ENCODE data around the gene BMF.
"Not testable (repeated sequence)": the region's sequence is repeated elsewhere in the genome, so short reads cannot be mapped to it uniquely, and the experiment has no call there.

BMF gene

DNA sequence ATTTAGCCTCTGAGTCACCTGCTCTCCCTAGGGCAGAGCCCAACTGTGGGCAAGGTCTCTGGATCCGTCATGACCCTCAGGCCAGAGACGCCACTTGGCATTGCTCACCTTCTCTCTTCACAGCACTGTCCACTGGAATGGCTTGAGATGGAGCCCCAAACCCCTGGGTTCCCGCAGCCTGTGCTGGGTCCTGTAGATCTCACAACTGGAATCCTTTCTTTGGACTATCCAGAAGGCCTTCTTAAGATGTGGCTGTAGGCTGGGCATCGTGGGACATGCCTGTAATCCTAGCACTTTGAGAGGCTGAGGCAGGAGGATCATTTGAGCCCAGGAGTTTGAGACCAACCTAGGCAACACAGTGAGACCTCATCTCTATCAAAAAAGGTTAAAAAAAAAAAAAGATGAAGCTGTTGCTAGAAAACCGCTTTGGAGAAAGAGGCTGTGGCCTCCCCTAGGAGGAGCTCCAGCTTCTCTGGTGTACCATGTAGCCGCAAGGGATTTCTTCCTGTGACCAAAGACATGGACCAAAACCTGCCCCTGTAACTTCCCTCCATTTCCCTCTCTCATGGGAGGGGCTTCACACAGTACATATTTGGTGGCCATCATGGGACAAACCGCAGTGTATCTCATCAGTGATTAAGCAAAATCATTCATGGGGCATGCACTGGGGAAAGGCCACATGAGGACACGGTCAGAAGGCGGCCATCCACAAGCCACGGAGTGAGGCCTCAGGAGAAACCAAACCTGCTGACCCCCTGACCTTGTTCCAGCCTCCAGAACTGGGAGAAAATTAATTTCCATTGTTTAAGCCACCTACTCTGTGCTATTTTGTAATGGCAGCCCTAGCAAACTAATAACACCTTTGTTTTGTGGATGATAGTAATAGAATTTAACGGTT is 28.9 kb upstream of the BMF start:
- no peak overlapping the region for H3K9ac ChIP-seq (ENCODE audit: low read length)
- no peaks in the 10 kb centered on the region for H3K36me3 ChIP-seq (ENCODE audit: insufficient read depth, low read length)

DNA sequence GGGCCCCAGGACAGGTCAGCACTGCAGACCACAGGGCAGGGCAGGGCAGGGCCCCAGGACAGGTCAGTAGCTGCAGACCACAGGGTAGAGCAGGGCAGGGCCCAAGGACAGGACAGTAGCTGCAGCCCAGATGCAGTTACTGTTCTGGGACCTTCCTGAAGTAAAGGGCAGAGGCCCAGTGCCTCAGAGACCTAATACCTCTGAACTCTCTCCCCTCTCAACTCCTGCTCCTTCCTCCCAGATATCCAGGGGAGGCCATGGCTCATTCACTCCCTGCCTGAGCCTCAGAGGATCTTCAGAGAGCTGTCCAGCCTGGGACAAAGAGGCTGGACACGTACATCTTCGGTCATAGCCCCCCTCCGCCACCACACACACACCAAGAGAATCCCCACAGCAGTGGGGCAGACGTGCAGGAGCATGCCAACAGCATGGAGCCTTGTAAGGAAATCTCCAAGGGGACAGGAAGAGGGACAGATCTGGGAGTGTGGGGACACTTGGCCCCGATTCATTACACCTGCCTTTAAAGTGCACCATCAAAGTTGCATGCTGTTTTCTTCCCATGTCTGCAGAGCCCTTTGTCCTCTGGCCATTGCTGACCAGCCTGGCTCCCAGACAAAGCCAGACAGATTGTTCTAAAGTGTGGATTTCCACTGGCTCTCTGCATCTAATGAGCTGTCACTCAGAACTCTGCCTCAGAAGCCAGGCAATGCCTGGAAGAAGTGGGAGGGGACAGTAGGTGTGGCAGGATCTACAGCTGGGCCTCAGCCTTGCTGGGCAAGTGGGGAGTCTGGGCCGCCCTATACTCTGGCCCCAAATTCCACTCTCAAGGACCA is 28.0 kb upstream of the BMF start:
- Histone ChIP-seq H3K27ac (ENCODE audit: low read depth, low read length) (no peak overlapping the region), H3K27me3 (ENCODE audit: control insufficient read depth in 1 of 2, insufficient read depth in 2 of 2, low read length in 2 of 2) (no peaks in the 10 kb centered on the region), H3K9me3 (ENCODE audit: low read length) (no peaks in the 10 kb centered on the region), H3K9ac (ENCODE audit: low read length) (no peak overlapping the region), H3K36me3 (ENCODE audit: insufficient read depth, low read length) (no peaks in the 10 kb centered on the region), H3K4me3 (ENCODE audit: low read depth in 1 of 2, low read length in 2 of 2) (no peak overlapping the region), H3K4me1 (ENCODE audit: insufficient read depth, low read length) (no peaks in the 10 kb centered on the region)

More for the DNA sequence above, 28.9 kb upstream of the BMF start:
- Histone ChIP-seq H3K27ac (ENCODE audit: low read depth, low read length) (no peak overlapping the region), H3K9me3 (ENCODE audit: low read length) (no peaks in the 10 kb centered on the region), H3K27me3 (ENCODE audit: control insufficient read depth in 1 of 2, insufficient read depth in 2 of 2, low read length in 2 of 2) (no peaks in the 10 kb centered on the region), H3K4me3 (ENCODE audit: low read depth in 1 of 2, low read length in 2 of 2) (no peak overlapping the region), H3K4me1 (ENCODE audit: insufficient read depth, low read length) (no peaks in the 10 kb centered on the region)

DNA sequence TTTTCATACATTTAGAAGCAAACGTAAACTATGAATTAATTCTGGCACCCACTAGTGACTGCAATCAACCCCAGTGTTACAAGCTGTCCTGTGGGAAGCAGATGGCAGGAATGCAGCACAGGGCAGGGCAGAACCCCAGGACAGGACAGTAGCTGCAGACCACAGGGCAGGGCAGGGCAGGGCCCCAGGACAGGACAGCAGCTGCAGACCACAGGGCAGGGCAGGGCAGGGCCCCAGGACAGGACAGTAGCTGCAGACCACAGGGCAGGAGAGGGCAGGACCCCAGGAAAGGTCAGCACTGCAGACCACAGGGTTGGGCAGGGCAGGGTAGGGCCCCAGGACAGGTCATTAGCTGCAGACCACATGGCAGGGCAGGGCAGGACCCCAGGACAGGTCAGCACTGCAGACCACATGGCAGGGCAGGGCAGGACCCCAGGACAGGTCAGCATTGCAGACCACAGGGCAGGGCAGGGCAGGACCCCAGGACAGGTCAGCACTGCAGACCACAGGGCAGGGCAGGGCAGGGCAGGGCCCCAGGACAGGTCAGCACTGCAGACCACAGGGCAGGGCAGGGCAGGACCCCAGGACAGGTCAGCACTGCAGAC is 27.3 kb upstream of the BMF start:
- not testable (repeated sequence) for H3K27me3 ChIP-seq (ENCODE audit: control insufficient read depth in 1 of 2, insufficient read depth in 2 of 2, low read length in 2 of 2); H3K9me3 ChIP-seq (ENCODE audit: low read length); H3K4me1 ChIP-seq (ENCODE audit: insufficient read depth, low read length); H3K27ac ChIP-seq (ENCODE audit: low read depth, low read length); H3K36me3 ChIP-seq (ENCODE audit: insufficient read depth, low read length); H3K9ac ChIP-seq (ENCODE audit: low read length); H3K4me3 ChIP-seq (ENCODE audit: low read depth in 1 of 2, low read length in 2 of 2)

DNA sequence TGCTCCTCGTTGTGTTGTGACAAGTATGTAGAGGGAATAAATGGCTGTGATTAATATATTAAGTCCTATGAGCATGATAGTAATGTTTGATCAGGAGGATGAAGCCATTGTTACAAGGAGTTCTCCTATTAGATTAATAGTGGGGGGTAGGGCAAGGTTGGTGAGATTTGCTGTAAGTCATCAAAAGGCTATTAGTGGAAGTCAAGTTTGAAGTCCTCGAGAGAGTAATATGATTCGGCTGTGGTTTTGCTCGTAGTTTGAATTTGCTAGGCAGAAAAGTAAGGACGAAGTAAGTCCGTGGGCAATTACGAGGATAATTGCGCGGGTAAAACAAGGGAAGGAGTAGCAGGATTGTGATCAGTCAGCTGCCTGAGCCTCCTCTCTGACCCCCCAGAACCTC is 26.2 kb upstream of the BMF start:
- no peaks in the 10 kb centered on the region for H3K36me3 ChIP-seq (ENCODE audit: insufficient read depth, low read length)
- no peaks in the 10 kb centered on the region for H3K9me3 ChIP-seq (ENCODE audit: low read length)
- H3K4me3 ChIP-seq (ENCODE audit: low read depth in 1 of 2, low read length in 2 of 2) = no peak overlapping the region
- H3K27me3 ChIP-seq (ENCODE audit: control insufficient read depth in 1 of 2, insufficient read depth in 2 of 2, low read length in 2 of 2) = peaks cover 0 to 2% of the 10 kb centered on the region in 2 donors
- H3K4me1 ChIP-seq (ENCODE audit: insufficient read depth, low read length) = no peaks in the 10 kb centered on the region
- H3K9ac ChIP-seq (ENCODE audit: low read length) = no peak overlapping the region
- H3K27ac ChIP-seq (ENCODE audit: low read depth, low read length) = no peak overlapping the region

DNA sequence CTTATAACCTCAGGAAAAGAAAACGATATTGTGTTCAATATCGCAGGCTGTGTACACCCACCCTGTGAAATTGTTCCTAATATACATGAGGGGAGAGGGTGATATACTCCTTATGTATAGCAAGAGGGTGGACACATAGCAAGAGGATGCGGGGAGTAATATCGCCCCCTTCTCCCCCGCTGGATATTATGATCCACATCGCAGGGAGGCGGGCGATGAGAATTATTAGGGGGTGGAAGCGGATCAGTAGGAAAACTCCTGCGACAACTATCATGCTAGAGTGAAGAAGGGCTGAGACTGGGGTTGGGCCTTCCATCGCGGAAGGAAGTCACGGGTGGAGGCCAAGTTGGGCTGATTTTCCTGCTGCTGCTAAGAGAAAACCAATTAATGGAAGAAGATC is 24.9 kb upstream of the BMF start:
- H3K36me3 ChIP-seq (ENCODE audit: insufficient read depth, low read length) = no peaks in the 10 kb centered on the region
- peaks cover 0 to 3% of the 10 kb centered on the region in 2 donors for H3K27me3 ChIP-seq (ENCODE audit: control insufficient read depth in 1 of 2, insufficient read depth in 2 of 2, low read length in 2 of 2)
- H3K4me3 ChIP-seq (ENCODE audit: low read depth in 1 of 2, low read length in 2 of 2) = no peak overlapping the region
- H3K27ac ChIP-seq (ENCODE audit: low read depth, low read length) = no peak overlapping the region
- H3K4me1 ChIP-seq (ENCODE audit: insufficient read depth, low read length) = no peaks in the 10 kb centered on the region
- no peaks in the 10 kb centered on the region for H3K9me3 ChIP-seq (ENCODE audit: low read length)
- no peak overlapping the region for H3K9ac ChIP-seq (ENCODE audit: low read length)

DNA sequence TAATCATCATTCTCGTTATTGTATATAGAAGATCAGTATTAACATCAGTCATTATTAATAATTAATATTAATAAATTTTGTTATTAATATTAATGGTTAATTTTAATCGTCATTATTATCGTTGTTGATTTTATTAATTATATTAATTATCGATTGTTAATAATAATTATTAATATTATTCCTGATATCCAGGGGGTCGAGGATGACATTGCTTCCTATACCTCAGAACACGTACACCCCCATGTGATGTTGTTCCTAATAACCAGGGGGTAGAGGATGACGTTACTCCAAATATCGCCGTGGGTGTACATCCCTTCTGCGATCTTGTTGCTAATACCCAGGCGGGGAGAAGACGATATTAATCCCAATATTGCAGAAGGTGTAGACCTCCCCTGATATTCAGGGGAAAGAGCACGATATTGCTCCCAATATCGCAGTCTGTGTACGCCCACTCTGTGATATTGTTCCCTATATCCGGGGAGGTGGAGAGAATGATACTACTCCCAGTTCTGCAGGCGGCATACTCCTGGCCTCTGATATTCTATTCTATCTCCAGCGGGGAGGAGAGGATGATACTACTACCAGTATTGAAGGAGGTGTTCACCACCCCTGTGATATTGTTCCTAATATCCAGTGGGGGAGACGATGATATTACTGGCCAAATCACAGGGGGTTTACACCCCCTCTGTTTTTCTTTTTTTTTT is 22.3 kb upstream of the BMF start:
- peaks cover 0 to 3% of the 10 kb centered on the region in 2 donors for H3K27me3 ChIP-seq (ENCODE audit: control insufficient read depth in 1 of 2, insufficient read depth in 2 of 2, low read length in 2 of 2)
- no peaks in the 10 kb centered on the region for H3K9me3 ChIP-seq (ENCODE audit: low read length)
- no peak overlapping the region for H3K27ac ChIP-seq (ENCODE audit: low read depth, low read length)
- H3K4me3 ChIP-seq (ENCODE audit: low read depth in 1 of 2, low read length in 2 of 2) = no peak overlapping the region
- no peaks in the 10 kb centered on the region for H3K4me1 ChIP-seq (ENCODE audit: insufficient read depth, low read length)
- H3K36me3 ChIP-seq (ENCODE audit: insufficient read depth, low read length) = no peaks in the 10 kb centered on the region
- no peak overlapping the region for H3K9ac ChIP-seq (ENCODE audit: low read length)

DNA sequence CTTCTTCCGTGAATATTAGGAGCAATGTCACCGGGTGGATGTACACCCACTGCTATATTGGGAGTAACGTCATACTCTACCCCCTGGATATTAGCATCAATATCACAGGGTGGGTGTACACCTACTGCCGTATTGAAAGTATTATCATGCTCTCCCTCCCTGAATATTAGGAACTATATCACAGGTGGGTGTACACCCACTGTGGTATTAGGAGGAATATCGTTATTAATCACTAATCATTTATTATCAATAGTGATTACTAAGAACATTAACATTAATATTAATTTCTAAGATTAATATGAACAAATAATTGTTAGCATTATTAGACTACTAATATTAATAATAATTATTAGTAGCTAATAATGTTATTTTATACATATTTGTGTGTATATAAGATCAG is 21.4 kb upstream of the BMF start:
- H3K9me3 ChIP-seq (ENCODE audit: low read length) = no peaks in the 10 kb centered on the region
- no peak overlapping the region for H3K9ac ChIP-seq (ENCODE audit: low read length)
- H3K4me3 ChIP-seq (ENCODE audit: low read depth in 1 of 2, low read length in 2 of 2) = no peak overlapping the region
- H3K27me3 ChIP-seq (ENCODE audit: control insufficient read depth in 1 of 2, insufficient read depth in 2 of 2, low read length in 2 of 2) = peaks cover 0 to 3% of the 10 kb centered on the region in 2 donors
- H3K27ac ChIP-seq (ENCODE audit: low read depth, low read length) = no peak overlapping the region
- no peaks in the 10 kb centered on the region for H3K36me3 ChIP-seq (ENCODE audit: insufficient read depth, low read length)
- H3K4me1 ChIP-seq (ENCODE audit: insufficient read depth, low read length) = no peaks in the 10 kb centered on the region

DNA sequence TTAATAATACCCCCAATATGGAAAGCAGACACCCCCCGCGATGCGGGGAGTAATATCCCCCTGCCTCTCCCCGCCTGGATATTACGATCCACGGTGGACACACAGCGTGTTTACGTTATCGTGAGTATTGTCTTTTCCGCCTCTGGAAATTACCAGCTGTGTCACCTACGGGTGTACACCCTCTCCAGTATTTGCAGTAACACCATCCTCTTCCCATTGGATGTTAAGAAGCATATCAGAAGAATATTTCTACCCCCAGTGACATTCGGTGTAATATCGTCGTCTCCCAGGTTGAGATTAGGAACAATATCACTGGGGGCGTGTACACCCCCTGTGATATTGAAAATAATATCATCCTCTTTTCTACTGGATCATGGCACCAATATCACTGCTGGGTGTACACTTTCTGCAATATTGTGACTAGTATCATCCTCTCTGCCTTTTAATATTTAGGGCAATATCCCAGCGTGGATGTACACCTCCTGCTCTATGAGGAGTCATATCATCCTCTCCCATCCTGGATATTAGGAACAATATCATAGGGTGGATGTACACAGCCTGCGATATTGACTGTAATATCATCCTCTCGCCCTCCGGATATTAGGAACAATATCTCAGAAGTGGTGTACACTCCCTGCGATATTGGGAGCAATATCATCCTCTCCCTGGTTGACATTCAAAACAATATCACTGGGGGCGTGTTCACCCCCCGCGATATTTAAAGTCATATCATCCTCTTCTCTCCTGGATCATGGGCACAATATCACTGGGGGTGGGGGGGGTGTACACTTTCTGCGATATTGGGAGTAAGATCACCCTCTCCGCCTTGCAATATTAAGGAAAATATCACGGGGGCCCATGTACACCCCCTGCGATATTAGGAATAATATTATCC is 20.3 kb upstream of the BMF start:
- H3K9me3 ChIP-seq (ENCODE audit: low read length) = no peaks in the 10 kb centered on the region
- no peaks in the 10 kb centered on the region for H3K36me3 ChIP-seq (ENCODE audit: insufficient read depth, low read length)
- no peaks in the 10 kb centered on the region for H3K4me1 ChIP-seq (ENCODE audit: insufficient read depth, low read length)
- no peak overlapping the region for H3K4me3 ChIP-seq (ENCODE audit: low read depth in 1 of 2, low read length in 2 of 2)
- no peak overlapping the region for H3K27ac ChIP-seq (ENCODE audit: low read depth, low read length)
- peaks cover 0 to 3% of the 10 kb centered on the region in 2 donors for H3K27me3 ChIP-seq (ENCODE audit: control insufficient read depth in 1 of 2, insufficient read depth in 2 of 2, low read length in 2 of 2)
- H3K9ac ChIP-seq (ENCODE audit: low read length) = no peak overlapping the region

DNA sequence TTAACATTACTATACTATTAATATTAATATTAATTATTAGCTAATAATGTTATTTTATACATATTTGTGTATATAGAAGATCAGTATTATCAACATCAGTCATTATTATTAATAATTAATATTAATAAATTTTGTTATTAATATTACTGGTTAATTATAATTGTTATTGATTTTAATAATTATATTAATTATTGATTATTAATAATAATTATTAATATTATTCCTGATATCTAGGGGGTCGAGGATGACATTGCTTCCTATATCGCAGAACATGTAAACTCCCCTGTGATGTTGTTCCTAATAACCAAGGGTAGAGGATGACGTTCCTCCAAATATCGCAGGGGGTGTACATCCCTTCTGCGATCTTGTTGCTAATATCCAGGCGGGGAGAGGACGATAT is 17.3 kb upstream of the BMF start:
- H3K27me3 ChIP-seq (ENCODE audit: control insufficient read depth in 1 of 2, insufficient read depth in 2 of 2, low read length in 2 of 2) = peaks cover 0 to 3% of the 10 kb centered on the region in 2 donors
- no peak overlapping the region for H3K9ac ChIP-seq (ENCODE audit: low read length)
- no peaks in the 10 kb centered on the region for H3K36me3 ChIP-seq (ENCODE audit: insufficient read depth, low read length)
- H3K27ac ChIP-seq (ENCODE audit: low read depth, low read length) = no peak overlapping the region
- no peak overlapping the region for H3K4me3 ChIP-seq (ENCODE audit: low read depth in 1 of 2, low read length in 2 of 2)
- no peaks in the 10 kb centered on the region for H3K9me3 ChIP-seq (ENCODE audit: low read length)
- no peaks in the 10 kb centered on the region for H3K4me1 ChIP-seq (ENCODE audit: insufficient read depth, low read length)

DNA sequence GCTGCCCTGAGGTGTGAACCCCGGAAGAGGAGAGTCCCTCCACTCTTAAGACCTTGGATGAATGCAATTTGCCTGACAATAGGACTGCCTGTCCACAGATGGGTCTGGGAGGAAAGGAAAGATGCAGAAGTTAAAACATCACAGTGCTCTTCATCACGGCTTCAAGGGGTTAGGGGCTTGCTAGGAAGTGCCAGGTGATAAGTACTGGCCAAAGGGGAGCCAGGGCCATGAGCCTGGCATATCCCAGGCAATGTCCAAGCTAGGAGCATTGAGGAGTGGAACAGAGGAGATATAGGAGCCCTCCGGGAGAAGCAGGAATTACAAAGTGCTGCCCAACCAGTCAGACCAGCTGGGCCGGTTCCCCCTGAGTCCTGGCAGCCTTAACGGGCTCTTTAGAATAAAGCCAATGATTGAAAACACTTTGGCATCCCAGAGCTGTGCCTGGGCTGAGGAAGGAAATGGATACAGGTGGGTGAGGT is 16.2 kb upstream of the BMF start:
- H3K9ac ChIP-seq (ENCODE audit: low read length); H3K36me3 ChIP-seq (ENCODE audit: insufficient read depth, low read length): not testable (repeated sequence)

More for the DNA sequence above, 16.2 kb upstream of the BMF start:
- H3K9me3 ChIP-seq (ENCODE audit: low read length); H3K27me3 ChIP-seq (ENCODE audit: control insufficient read depth in 1 of 2, insufficient read depth in 2 of 2, low read length in 2 of 2); H3K4me3 ChIP-seq (ENCODE audit: low read depth in 1 of 2, low read length in 2 of 2); H3K4me1 ChIP-seq (ENCODE audit: insufficient read depth, low read length); H3K27ac ChIP-seq (ENCODE audit: low read depth, low read length): not testable (repeated sequence)
